Activated CD4-positive, alpha-beta memory T cell treated with anti-CD3 and anti-CD28 coated beads, Interleukin-2, amount 10 ng/mL, durations not matched to agents 7 days and 5 days (primary cell): Measurements from ENCODE around the gene ABCB1. TPM values are rescaled to one million over a fixed set of nuclear protein-coding genes. Genes with fewer than 3 reads are reported as not detected.
"Not testable (repeated sequence)": the region's sequence is repeated elsewhere in the genome, so short reads cannot be mapped to it uniquely, and the experiment has no call there.

Experiments
- CTCF ChIA-PET: fragments of 350-600 bp; sonication (Branson Sonifier 250); formaldehyde crosslinking; loops from one replicate; lab custom pipeline; 2021; ENCODE audit warnings: antibody characterized with exemption, inconsistent platforms; lab: Charles Lee
- POLR2A ChIA-PET: fragments of 350-600 bp; sonication (Branson Sonifier 250); formaldehyde crosslinking; loops from one replicate; lab custom pipeline; 2021; ENCODE audit warnings: antibody characterized with exemption; lab: Charles Lee
- DNase-seq: peaks from one replicate; pipeline ENCODE4 v3.0.0-alpha.2; 2020
- H3K27ac Mint-ChIP-seq: one replicate; pipeline ENCODE4 v1.8.0; 2021; ENCODE audit warnings: mild to moderate bottlenecking, mixed read lengths
- H3K27me3 Mint-ChIP-seq: one replicate; pipeline ENCODE4 v1.8.0; 2021; ENCODE audit warnings: mixed read lengths
- H3K36me3 Mint-ChIP-seq: one replicate; pipeline ENCODE4 v1.8.0; 2021; ENCODE audit warnings: low read depth, mixed read lengths
- H3K4me1 Mint-ChIP-seq: one replicate; pipeline ENCODE4 v1.8.0; 2021; ENCODE audit warnings: mixed read lengths
- H3K4me3 Mint-ChIP-seq: one replicate; pipeline ENCODE4 v1.8.0; 2021; ENCODE audit warnings: mild to moderate bottlenecking, mixed read lengths
- H3K9me3 Mint-ChIP-seq: one replicate; pipeline ENCODE4 v1.8.0; 2021; ENCODE audit warnings: mixed read lengths
- total RNA-seq, 2 experiments: library from RNA; stranded (reverse); gene quantifications; one replicate each; pipeline ENCODE4 v1.2.3, GENCODE V29; 2021

ABCB1 gene
- total RNA-seq, 2 experiments from 2014 or later, result 8.1 to 9.8 TPM

- no peaks in the 10 kb centered on the region for H3K9me3 Mint-ChIP-seq
- H3K4me1 Mint-ChIP-seq, result peaks cover 8% of the 10 kb centered on the region
- DNase-seq, result no peak
- H3K27me3 Mint-ChIP-seq, result peaks cover 37% of the 10 kb centered on the region
- ChIA-PET POLR2A (no interaction called here), CTCF (no interaction called here)
- no peak overlapping the region for H3K27ac Mint-ChIP-seq
- no peak overlapping the region for H3K4me3 Mint-ChIP-seq
- no peaks in the 10 kb centered on the region for H3K36me3 Mint-ChIP-seq
These were observed 126.7 kb downstream of the ABCB1 start for GRCh38 chr7:87473986-87474385.

GRCh38 chr7:87473192-87473591, 127.5 kb downstream of the ABCB1 start:
- POLR2A ChIA-PET, result no interaction called here
- CTCF ChIA-PET, result no interaction called here
- H3K4me1 Mint-ChIP-seq, result peaks cover 8% of the 10 kb centered on the region
- no peaks in the 10 kb centered on the region for H3K9me3 Mint-ChIP-seq
- peaks cover 37% of the 10 kb centered on the region for H3K27me3 Mint-ChIP-seq
- H3K27ac Mint-ChIP-seq, result no peak overlapping the region
- no peak overlapping the region for H3K4me3 Mint-ChIP-seq
- DNase-seq, result no peak
- H3K36me3 Mint-ChIP-seq, result no peaks in the 10 kb centered on the region

- H3K4me3 Mint-ChIP-seq, result no peak overlapping the region
- ChIA-PET CTCF (no interaction called here), POLR2A (no interaction called here)
- H3K4me1 Mint-ChIP-seq, result peaks cover 8% of the 10 kb centered on the region
- no peak overlapping the region for H3K27ac Mint-ChIP-seq
- DNase-seq, result no peak
- H3K27me3 Mint-ChIP-seq, result peaks cover 36% of the 10 kb centered on the region
- H3K9me3 Mint-ChIP-seq, result no peaks in the 10 kb centered on the region
- no peaks in the 10 kb centered on the region for H3K36me3 Mint-ChIP-seq
These were observed 129.2 kb downstream of the ABCB1 start for GRCh38 chr7:87471473-87471872.

- H3K4me1 Mint-ChIP-seq, POLR2A ChIA-PET: not testable (repeated sequence)
These were observed 131.5 kb downstream of the ABCB1 start for GRCh38 chr7:87469204-87469603.

GRCh38 chr7:87465534-87465880, 135.2 kb downstream of the ABCB1 start:
- CTCF ChIA-PET, H3K9me3 Mint-ChIP-seq, H3K36me3 Mint-ChIP-seq, H3K4me1 Mint-ChIP-seq, DNase-seq, POLR2A ChIA-PET, H3K4me3 Mint-ChIP-seq, H3K27ac Mint-ChIP-seq: not testable (repeated sequence)
- H3K27me3 Mint-ChIP-seq, result peaks cover 14% of the 10 kb centered on the region

More at GRCh38 chr7:87469204-87469603, 131.5 kb downstream of the ABCB1 start:
- CTCF ChIA-PET, H3K36me3 Mint-ChIP-seq, H3K4me3 Mint-ChIP-seq, DNase-seq, H3K27ac Mint-ChIP-seq, H3K9me3 Mint-ChIP-seq: not testable (repeated sequence)
- peaks cover 23% of the 10 kb centered on the region for H3K27me3 Mint-ChIP-seq

GRCh38 chr7:87464830-87465533, 135.7 kb downstream of the ABCB1 start:
- H3K36me3 Mint-ChIP-seq, POLR2A ChIA-PET, DNase-seq, H3K9me3 Mint-ChIP-seq, CTCF ChIA-PET, H3K27ac Mint-ChIP-seq, H3K4me1 Mint-ChIP-seq, H3K4me3 Mint-ChIP-seq: not testable (repeated sequence)
- H3K27me3 Mint-ChIP-seq, result peaks cover 14% of the 10 kb centered on the region

GRCh38 chr7:87463982-87464381, 136.7 kb downstream of the ABCB1 start:
- no peaks in the 10 kb centered on the region for H3K4me1 Mint-ChIP-seq
- peaks cover 14% of the 10 kb centered on the region for H3K27me3 Mint-ChIP-seq
- H3K36me3 Mint-ChIP-seq, result no peaks in the 10 kb centered on the region
- ChIA-PET POLR2A (no interaction called here), CTCF (no interaction called here)
- no peak overlapping the region for H3K4me3 Mint-ChIP-seq
- no peaks in the 10 kb centered on the region for H3K9me3 Mint-ChIP-seq
- H3K27ac Mint-ChIP-seq, result no peak overlapping the region
- DNase-seq, result no peak

- not testable (repeated sequence) for H3K27ac Mint-ChIP-seq
These were observed 140.2 kb downstream of the ABCB1 start for GRCh38 chr7:87460444-87460843.

GRCh38 chr7:87459941-87460340, 140.7 kb downstream of the ABCB1 start:
- Mint-ChIP-seq H3K4me1 (no peaks in the 10 kb centered on the region), H3K4me3 (no peak overlapping the region), H3K36me3 (no peaks in the 10 kb centered on the region), H3K27ac (no peak overlapping the region), H3K27me3 (peaks cover 5% of the 10 kb centered on the region), H3K9me3 (no peaks in the 10 kb centered on the region)
- DNase-seq, result no peak
- ChIA-PET CTCF (no interaction called here), POLR2A (no interaction called here)

More at GRCh38 chr7:87460444-87460843, 140.2 kb downstream of the ABCB1 start:
- H3K27me3 Mint-ChIP-seq, H3K36me3 Mint-ChIP-seq, H3K4me1 Mint-ChIP-seq, DNase-seq, CTCF ChIA-PET, POLR2A ChIA-PET, H3K4me3 Mint-ChIP-seq, H3K9me3 Mint-ChIP-seq: not testable (repeated sequence)

GRCh38 chr7:87458148-87458547, 142.5 kb downstream of the ABCB1 start:
- Mint-ChIP-seq H3K9me3 (no peaks in the 10 kb centered on the region), H3K36me3 (no peaks in the 10 kb centered on the region), H3K27me3 (peaks cover 3% of the 10 kb centered on the region), H3K4me3 (no peak overlapping the region), H3K4me1 (no peaks in the 10 kb centered on the region), H3K27ac (no peak overlapping the region)
- no peak for DNase-seq
- CTCF ChIA-PET, result interaction anchor here (0.7 kb wide), 1 partner anchor 129 kb away, joined by 3 read pairs; no protein-coding TSS in a partner anchor
- POLR2A ChIA-PET, result no interaction called here

- H3K27ac Mint-ChIP-seq, result no peak overlapping the region
- peaks cover 3% of the 10 kb centered on the region for H3K27me3 Mint-ChIP-seq
- ChIA-PET POLR2A (no interaction called here), CTCF (no interaction called here)
- H3K36me3 Mint-ChIP-seq, result no peaks in the 10 kb centered on the region
- H3K4me3 Mint-ChIP-seq, result no peak overlapping the region
- H3K4me1 Mint-ChIP-seq, result no peaks in the 10 kb centered on the region
- no peak for DNase-seq
- no peaks in the 10 kb centered on the region for H3K9me3 Mint-ChIP-seq
These were observed 144.4 kb downstream of the ABCB1 start for GRCh38 chr7:87456247-87456646.

Other genes with a start within 250 kb of the ABCB1 start
- gene ABCB4, start 125.2 kb downstream of the ABCB1 start, total RNA-seq, result not detected
- under 1 TPM; 0.10 to 0.20 TPM for gene RUNDC3B, start 27.5 kb upstream of the ABCB1 start, total RNA-seq